ENCODE results near the gene WFIKKN1.

WFIKKN1 gene

DNA sequence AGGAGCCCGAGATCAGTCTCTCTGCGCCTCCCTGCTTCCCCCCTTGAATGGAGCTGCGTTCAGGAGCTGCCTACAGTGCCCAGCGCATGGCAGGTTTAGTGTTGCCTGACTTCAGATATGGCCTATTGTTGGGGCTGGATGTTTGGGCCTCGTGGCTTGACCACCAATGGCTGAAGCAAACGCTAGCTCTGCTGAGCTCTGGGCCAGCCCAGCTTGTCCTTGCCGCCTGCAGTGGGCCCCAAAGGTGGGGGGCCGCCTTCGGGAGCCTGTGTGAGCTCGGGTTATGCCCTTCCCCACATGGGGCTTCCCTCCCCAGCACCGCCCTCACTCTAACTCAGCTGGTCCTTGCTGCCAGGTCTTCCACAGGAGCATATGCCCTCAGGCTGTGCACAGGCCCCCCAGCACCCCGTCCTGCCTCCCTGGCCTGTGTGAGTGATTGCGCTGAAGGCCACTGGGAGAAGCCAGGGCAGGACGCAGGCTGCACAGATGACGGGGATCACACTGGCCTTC is 7.3 kb downstream of the WFIKKN1 start:
- no peak for DNase-seq

DNA sequence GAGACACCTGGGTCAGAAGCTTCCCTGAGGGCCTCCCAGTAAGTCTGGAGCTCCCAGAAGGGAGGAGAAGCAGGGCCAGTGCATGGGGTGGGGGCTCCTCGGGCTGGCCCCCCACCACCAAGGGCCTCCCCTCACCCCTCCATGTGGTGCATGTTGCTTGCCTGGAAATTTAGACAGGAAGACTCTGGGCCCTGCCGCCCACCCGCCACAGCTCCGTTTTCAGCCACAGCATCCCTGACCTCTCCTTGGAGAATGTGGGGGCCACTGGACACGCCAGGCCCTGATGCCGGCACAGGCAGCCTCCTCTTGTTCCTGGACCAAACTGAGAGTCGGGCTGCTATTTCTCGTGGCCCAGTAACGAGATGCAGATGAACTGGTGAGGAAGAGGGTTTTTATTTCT is 8.1 kb downstream of the WFIKKN1 start:
- DNase-seq = no peak

- no peak for DNase-seq
These were observed 9.8 kb downstream of the WFIKKN1 start for GRCh38 chr16:640614-641013.

GRCh38 chr16:641326-642188 is 10.8 kb downstream of the WFIKKN1 start, which contains the start of gene MCRIP2:
Gene MCRIP2 (plus strand): TSS chr16:641828. CDS start chr16:641992, 164 bp downstream.
- peak; percentile 59 to 68 for DNase-seq

GRCh38 chr16:642189-643049 is 11.6 kb downstream of the WFIKKN1 start:
- DNase-seq = peak; percentile 31 to 59

GRCh38 chr16:643050-643368 is 12.2 kb downstream of the WFIKKN1 start:
- no peak for DNase-seq

- DNase-seq = no peak
These were observed 13.8 kb downstream of the WFIKKN1 start for GRCh38 chr16:644556-644955.

DNA sequence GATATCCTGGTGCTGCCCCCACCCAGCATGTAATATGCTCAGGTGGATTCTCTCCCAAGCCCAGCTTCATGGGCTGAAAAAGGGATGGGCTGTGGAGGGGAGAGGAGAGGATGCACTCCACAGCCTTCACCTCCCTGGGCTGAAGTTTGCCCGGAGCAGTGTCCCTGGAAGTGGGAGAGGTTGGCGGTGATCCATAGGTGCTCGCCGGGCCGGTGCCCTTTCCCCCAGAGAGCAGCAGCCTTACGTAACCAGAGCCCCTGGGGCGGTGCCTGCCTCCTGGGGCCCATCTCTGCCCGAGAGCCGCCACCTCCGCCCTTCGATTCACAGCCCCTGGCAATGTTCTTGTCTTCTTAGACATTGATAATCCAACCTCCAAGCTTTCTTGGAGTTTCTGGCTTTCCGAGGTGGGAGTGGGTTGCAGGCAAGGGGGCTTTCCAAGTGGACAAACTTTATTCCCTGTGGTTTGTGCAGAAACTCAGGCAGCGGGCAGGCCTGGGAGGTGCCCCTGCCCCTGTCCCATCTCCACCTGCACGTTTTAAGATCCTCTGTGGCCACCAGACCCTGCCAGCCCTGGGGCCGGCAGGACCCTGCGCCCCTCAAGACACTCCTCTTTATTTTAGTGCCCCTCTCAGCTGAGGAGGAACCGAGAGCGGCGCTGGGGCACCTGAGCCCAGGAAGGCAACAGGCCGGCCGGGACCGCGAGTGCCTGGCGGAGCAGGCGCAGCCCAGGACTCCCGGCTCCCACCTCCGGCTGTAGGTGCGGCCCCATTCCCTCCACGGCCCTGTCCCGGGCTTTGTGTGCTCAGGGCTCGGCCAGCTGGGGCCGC is 15.3 kb downstream of the WFIKKN1 start:
- no peak for DNase-seq

- no peak for DNase-seq
These were observed 15.9 kb downstream of the WFIKKN1 start for GRCh38 chr16:646679-647172.

DNA sequence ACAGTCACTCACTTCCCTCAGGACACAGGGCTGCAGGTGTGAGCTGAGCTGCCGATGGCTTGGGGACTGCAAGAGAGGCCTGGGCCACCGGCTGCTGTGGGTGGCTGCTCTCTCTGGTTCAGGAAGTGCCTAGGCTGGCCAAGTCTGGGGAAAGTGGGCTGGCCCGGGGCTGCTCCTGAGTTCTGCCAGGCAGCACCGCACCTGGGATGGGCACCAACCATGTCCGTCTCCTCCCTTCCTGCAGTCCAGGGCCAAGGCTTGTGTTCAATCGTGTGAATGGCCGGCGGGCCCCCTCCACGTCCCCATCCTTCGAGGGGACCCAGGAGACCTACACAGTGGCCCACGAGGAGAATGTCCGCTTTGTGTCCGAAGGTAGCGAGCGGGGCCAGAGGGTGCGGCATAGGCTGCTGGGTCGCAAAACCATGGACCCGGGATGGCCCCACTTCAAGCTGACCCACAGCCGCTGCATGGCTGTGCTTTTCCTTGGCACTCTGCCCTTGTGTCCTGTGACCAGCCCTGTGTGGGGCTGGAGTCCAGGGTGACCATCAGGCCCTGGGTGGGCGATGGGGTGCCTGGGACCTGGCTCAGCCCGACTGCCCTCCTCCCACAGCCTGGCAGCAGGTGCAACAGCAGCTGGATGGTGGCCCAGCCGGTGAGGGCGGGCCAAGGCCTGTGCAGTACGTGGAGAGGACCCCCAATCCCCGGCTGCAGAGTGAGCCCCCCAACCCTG is 16.6 kb downstream of the WFIKKN1 start:
- DNase-seq = no peak

DNA sequence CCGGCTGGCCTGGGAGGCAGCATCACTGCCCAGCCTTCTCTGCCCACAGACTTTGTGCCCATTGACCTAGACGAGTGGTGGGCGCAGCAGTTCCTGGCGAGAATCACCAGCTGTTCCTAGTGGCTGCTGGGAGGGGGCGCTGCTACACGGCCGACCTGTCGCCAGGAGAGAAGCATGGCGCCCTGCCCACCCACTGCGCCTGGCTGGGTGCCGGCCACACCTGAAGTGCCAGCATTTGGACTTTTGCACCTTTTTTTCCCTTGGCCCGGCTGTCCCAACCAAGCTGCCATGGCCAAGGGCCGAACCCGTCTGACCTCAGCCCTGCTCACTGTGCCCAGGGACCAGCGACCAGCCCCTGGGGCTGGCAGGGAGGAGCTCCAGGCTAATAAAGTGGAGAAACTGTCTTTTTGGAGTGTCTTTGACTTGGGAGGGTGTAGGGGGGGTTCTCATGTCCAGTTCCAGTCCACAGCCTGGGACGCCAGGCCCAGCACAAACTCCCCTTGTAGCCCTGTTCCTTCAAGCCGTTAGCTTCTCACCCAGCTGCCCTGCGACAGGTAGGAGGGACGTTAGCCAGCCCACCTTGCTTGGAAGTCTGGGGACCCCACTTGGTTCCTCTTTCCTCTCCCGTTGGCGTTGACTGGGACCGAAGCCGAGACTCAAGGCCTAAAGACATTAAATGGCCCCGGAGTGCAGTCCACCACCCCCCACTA is 17.4 kb downstream of the WFIKKN1 start:
- peak; percentile 26 to 46 for DNase-seq

DNA sequence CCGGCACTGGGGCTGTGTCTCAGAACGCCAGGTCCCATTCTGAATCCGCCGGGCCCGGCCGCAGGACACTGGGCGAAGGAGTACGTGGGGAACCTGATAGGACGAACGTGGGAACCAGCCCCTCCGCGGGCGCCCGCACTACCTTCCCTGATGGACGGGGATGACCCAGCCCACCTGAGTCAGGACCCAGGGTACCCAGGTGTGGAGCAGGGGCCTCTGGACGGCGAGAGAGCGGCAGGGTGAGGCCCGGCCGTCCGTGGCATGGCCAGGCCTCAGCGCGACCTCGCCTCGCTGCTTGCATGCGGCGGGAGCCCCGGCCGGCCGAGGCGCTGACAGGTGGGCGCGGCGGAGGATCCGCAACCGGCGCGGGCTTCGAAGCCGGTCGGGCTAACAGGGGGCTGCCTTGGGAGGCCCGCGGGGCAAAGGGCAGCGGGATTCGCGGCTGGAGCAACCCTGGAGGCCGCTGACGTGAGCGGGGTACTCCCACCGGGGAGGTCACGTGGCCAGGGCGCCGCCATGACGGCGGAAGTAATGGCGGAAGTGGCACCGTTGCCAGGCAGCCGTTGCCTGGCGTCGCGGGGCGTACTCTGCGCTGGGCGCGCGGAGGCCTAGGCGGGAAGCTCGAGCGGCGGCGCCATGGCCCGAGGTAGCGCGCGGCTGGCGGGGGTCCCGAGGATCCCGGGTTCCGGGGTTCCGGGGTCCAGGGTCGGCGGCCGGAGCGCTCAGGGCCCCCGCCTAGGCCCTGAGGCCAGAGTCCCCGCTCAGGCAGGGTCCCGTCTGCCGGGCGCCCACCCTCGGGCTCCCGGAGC is 18.2 kb downstream of the WFIKKN1 start, which contains the start of gene WDR90:
WDR90 (plus strand) TSS at position 585 of the 809 bp plus-strand sequence; CDS start at position 637, 52 bp downstream.
- peak; percentile 89 to 90 for DNase-seq

DNA sequence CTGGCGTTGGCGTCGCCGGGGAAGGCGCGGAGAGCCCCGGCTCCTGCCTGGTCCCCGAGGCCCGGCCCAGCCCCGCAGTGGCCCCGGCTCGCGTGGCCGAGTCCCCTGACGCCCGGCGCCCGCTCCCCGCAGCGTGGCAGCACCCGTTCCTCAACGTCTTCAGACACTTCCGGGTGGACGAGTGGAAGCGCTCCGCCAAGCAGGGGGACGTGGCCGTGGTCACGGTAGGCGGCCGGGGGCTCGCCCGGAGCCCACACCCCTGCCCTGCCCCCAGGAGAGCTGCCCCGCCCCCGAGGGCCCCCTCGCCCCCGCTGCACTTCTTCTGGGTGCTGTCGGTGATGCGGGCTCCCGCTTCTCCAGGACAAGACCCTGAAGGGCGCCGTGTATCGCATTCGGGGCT is 18.8 kb downstream of the WFIKKN1 start:
- DNase-seq = no peak

GRCh38 chr16:651844-652243 is 21.1 kb downstream of the WFIKKN1 start:
- no peak for DNase-seq

DNA sequence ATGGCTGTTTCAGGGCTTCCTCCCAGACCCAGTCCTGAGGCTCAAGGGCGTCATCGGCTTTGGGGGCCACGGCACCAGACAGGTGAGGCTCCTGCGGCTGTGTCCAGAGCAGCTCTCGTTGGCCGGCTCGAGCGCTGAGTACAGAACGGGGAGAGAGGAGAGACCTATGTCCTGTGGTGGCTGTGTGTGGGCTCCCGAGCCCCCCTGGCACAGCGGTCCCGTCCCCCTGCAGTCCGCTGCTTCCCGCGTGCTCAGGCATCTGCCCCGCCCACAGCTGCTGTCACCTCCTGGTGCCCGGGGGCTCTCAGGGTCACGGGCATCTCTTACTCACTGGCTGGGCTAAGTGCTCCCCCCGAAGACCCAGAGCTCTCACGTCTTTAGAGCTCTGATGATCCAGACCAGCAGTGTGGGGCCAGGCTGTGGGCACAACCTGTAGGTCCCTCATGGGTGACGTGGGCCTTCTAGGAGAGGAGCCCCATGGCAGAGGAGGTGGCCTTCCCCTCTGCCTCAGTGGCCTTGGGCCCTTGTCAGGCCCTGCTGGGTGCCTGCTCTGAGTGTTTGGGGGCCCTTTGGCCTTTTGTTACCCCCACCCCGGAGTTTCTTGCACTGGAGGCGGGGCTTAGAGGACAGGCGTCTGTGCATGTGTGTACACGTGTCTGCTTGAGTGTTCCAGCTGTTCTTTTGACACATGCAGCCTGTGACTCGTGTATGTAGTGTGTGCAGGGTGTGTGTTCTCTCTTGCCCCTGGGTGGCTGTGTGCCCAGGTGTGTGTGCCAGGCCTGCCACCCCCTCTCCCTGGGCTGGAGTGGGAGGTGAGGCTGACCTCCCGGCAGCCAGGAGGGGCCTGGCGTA is 21.9 kb downstream of the WFIKKN1 start:
- no peak for DNase-seq

- no peak for DNase-seq
These were observed 23.2 kb downstream of the WFIKKN1 start for GRCh38 chr16:654034-654433.

DNA sequence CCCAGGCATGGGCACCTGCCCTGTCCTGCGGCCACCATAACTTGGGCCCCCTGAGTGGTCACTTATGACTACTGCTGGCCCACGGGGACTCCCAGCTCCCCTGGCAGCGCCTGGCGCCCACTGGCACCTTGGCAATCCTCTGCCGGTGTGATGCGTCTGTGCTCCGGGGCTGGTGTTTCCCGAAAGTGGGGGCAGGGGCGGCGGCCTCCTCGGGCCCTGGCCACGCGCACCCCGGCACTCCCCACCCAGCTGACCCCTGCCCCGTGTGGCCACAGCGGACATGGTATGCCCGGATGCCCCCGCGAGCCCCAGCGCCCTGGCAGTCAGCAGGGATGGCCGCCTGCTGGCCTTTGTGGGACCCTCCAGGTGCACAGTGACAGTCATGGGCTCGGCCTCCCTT is 26.7 kb downstream of the WFIKKN1 start:
- no peak for DNase-seq

DNA sequence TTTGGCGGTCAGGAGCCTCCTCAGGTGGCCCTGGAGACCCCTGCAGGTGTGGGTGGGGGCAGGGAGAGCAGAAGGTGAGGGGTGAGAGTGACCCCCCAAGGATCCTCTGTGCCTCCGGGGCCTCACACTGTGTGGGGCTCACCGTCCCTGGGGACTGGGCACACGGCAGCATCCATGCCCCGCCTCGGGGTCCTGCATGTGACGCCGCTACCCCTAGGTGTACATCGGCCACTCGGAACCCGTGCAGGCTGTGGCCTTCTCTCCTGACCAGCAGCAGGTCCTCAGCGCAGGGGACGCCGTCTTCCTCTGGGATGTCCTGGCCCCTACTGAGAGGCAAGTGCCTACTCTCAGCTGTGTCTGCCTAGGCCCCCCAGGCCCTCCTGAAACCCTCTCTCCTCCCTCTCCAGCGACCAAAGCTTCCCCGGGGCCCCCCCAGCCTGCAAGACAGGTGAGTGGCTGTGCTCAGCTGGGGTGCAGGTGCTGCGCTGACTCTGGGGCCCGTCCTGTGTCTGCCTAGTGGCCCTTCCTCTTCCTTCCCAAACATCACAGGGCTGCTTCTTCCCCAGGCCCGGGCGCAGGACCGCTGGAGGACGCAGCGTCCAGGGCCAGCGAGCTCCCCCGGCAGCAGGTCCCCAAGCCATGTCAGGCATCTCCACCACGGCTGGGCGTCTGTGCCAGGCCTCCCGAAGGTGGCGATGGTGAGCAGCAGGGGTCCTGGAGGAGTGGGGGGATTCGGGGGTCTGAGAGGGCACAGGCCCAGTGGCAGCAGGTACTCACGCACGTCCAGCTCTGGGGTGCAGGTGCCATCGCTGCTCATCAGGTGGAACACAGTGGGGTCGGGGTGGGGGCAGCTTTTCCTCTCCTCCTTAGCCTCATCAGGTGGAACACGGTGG is 28.1 kb downstream of the WFIKKN1 start:
- no peak for DNase-seq

Measured in CD4-positive, alpha-beta T cell treated with Interleukin-4 for 1 hour (primary cell).